ENCODE measurements around the gene RAI14.

GRCh38 chr5:34857894-34858293 lies 201.8 kb downstream of the RAI14 start:
- TF ChIP-seq CTCF (IDR thresholded peaks at IDR 0.05; ENCODE audit: low read depth, low read length) = no peak
- no peak for TF ChIP-seq EZH2phosphoT487 (IDR thresholded peaks at IDR 0.05; ENCODE audit: low read depth)

Data from OCI-LY3 (cell line).